ENCODE measurements around the gene CNTN3.

The CNTN3 gene

GRCh38 chr3:74590620-74591262 is 23.7 kb downstream of the CNTN3 start:
- H3K27me3 ChIP-seq (ENCODE audit: insufficient read depth, low read length) = no peaks in the 10 kb centered on the region
- no peaks in the 10 kb centered on the region for H3K4me1 ChIP-seq (ENCODE audit: control insufficient read depth, insufficient read depth, low read length, unreplicated experiment)
- no peaks in the 10 kb centered on the region for H3K79me2 ChIP-seq (ENCODE audit: control insufficient read depth, insufficient read depth, low read length, unreplicated experiment)
- H3K36me3 ChIP-seq (ENCODE audit: insufficient read depth, low read length) = no peaks in the 10 kb centered on the region
- H3K4me3 ChIP-seq (ENCODE audit: low read depth, low read length) = no peak overlapping the region
- no peak overlapping the region for H3K27ac ChIP-seq (ENCODE audit: low read depth, low read length)
- no peak overlapping the region for H2AFZ ChIP-seq (ENCODE audit: low read length, unreplicated experiment)

- H2AFZ ChIP-seq (ENCODE audit: low read length, unreplicated experiment) = no peak overlapping the region
- H3K79me2 ChIP-seq (ENCODE audit: control insufficient read depth, insufficient read depth, low read length, unreplicated experiment) = no peaks in the 10 kb centered on the region
- no peak overlapping the region for H3K27ac ChIP-seq (ENCODE audit: low read depth, low read length)
These were observed 29.7 kb downstream of the CNTN3 start for GRCh38 chr3:74584782-74585181.

GRCh38 chr3:74582982-74583381 is 31.5 kb downstream of the CNTN3 start:
- Histone ChIP-seq H3K4me3 (ENCODE audit: low read depth, low read length) (no peak overlapping the region), H3K36me3 (ENCODE audit: insufficient read depth, low read length) (no peaks in the 10 kb centered on the region), H3K27ac (ENCODE audit: low read depth, low read length) (no peak overlapping the region), H3K4me1 (ENCODE audit: control insufficient read depth, insufficient read depth, low read length, unreplicated experiment) (no peaks in the 10 kb centered on the region), H3K79me2 (ENCODE audit: control insufficient read depth, insufficient read depth, low read length, unreplicated experiment) (no peaks in the 10 kb centered on the region), H2AFZ (ENCODE audit: low read length, unreplicated experiment) (no peak overlapping the region), H3K27me3 (ENCODE audit: insufficient read depth, low read length) (no peaks in the 10 kb centered on the region)

More at GRCh38 chr3:74584782-74585181, 29.7 kb downstream of the CNTN3 start:
- no peaks in the 10 kb centered on the region for H3K36me3 ChIP-seq (ENCODE audit: insufficient read depth, low read length)
- no peaks in the 10 kb centered on the region for H3K4me1 ChIP-seq (ENCODE audit: control insufficient read depth, insufficient read depth, low read length, unreplicated experiment)
- H3K27me3 ChIP-seq (ENCODE audit: insufficient read depth, low read length) = no peaks in the 10 kb centered on the region
- no peak overlapping the region for H3K4me3 ChIP-seq (ENCODE audit: low read depth, low read length)

GRCh38 chr3:74575857-74576256 is 38.6 kb downstream of the CNTN3 start:
- Histone ChIP-seq H3K27ac (ENCODE audit: low read depth, low read length) (no peak overlapping the region), H3K36me3 (ENCODE audit: insufficient read depth, low read length) (no peaks in the 10 kb centered on the region), H3K4me1 (ENCODE audit: control insufficient read depth, insufficient read depth, low read length, unreplicated experiment) (no peaks in the 10 kb centered on the region), H3K27me3 (ENCODE audit: insufficient read depth, low read length) (no peaks in the 10 kb centered on the region), H3K79me2 (ENCODE audit: control insufficient read depth, insufficient read depth, low read length, unreplicated experiment) (no peaks in the 10 kb centered on the region), H2AFZ (ENCODE audit: low read length, unreplicated experiment) (no peak overlapping the region), H3K4me3 (ENCODE audit: low read depth, low read length) (no peak overlapping the region)

- H3K4me3 ChIP-seq (ENCODE audit: low read depth, low read length) = no peak overlapping the region
- H2AFZ ChIP-seq (ENCODE audit: low read length, unreplicated experiment) = no peak overlapping the region
- no peaks in the 10 kb centered on the region for H3K79me2 ChIP-seq (ENCODE audit: control insufficient read depth, insufficient read depth, low read length, unreplicated experiment)
- H3K4me1 ChIP-seq (ENCODE audit: control insufficient read depth, insufficient read depth, low read length, unreplicated experiment) = no peaks in the 10 kb centered on the region
- no peaks in the 10 kb centered on the region for H3K36me3 ChIP-seq (ENCODE audit: insufficient read depth, low read length)
- no peaks in the 10 kb centered on the region for H3K27me3 ChIP-seq (ENCODE audit: insufficient read depth, low read length)
- no peak overlapping the region for H3K27ac ChIP-seq (ENCODE audit: low read depth, low read length)
These were observed 43.3 kb downstream of the CNTN3 start for GRCh38 chr3:74571118-74571517.
